ENCODE data around the gene UBE2J2. TPM values are rescaled to one million over a fixed set of nuclear protein-coding genes. Genes with fewer than 3 reads are reported as not detected.

Gene UBE2J2
- total and polyA plus RNA-seq, 4 donors: 36.0 to 57.4 (median 47.1) TPM

GRCh38 chr1:1206376-1206965 lies 67.2 kb downstream of the UBE2J2 start, which contains the start of gene TNFRSF18:
TNFRSF18 (minus strand) TSS chr1:1206592; CDS start chr1:1206571, 21 bp downstream.
- peaks cover 0 to 13% (median 0%) of the 10 kb centered on the region in 5 donors for H3K4me1 ChIP-seq (ENCODE audit: control insufficient read depth in 5 of 5, insufficient read depth in 5 of 5, low read length in 5 of 5)
- 4 to 7% methylated on average over 39 to 49 of the region's 49 CpGs for WGBS, 2 donors
- no peak for ATAC-seq (ENCODE audit: insufficient read depth, low FRiP score)
- H3K9ac ChIP-seq (ENCODE audit: insufficient read depth in 1 of 2, low read length in 2 of 2): no peak within 1 kb of the TSS
- no peaks in the 10 kb centered on the region for H3K9me3 ChIP-seq (ENCODE audit: control insufficient read depth in 4 of 4, insufficient read depth in 3 of 4, low read length in 3 of 4)
- no peak for TF ChIP-seq CTCF (IDR thresholded peaks at IDR 0.05; ENCODE audit: control extremely low read depth, extremely low read depth)
- H3K27me3 ChIP-seq (ENCODE audit: control insufficient read depth in 3 of 3, insufficient read depth in 3 of 3, low read length in 2 of 3): peaks cover 4 to 21% (median 10%) of the 10 kb centered on the region in 3 donors
- no peak within 1 kb of the TSS for H3K4me3 ChIP-seq
- no peaks in the 10 kb centered on the region for H3K36me3 ChIP-seq (ENCODE audit: control insufficient read depth in 4 of 4, insufficient read depth in 4 of 4, low read length in 4 of 4)
- DNase-seq: peak in 2 of 3 donors; percentile 25 to 38
- no peak within 1 kb of the TSS for H3K27ac ChIP-seq (ENCODE audit: low read depth in 1 of 2, low read length in 1 of 2)

- Histone ChIP-seq H3K36me3 (ENCODE audit: control insufficient read depth in 4 of 4, insufficient read depth in 4 of 4, low read length in 4 of 4) (no peaks in the 10 kb centered on the region), H3K27ac (ENCODE audit: low read depth in 1 of 2, low read length in 1 of 2) (no peak overlapping the region), H3K9me3 (ENCODE audit: control insufficient read depth in 4 of 4, insufficient read depth in 3 of 4, low read length in 3 of 4) (no peaks in the 10 kb centered on the region), H3K9ac (ENCODE audit: insufficient read depth in 1 of 2, low read length in 2 of 2) (no peak overlapping the region), H3K27me3 (ENCODE audit: control insufficient read depth in 3 of 3, insufficient read depth in 3 of 3, low read length in 2 of 3) (peaks cover 4 to 21% (median 10%) of the 10 kb centered on the region in 3 donors), H3K4me3 (no peak overlapping the region), H3K4me1 (ENCODE audit: control insufficient read depth in 5 of 5, insufficient read depth in 5 of 5, low read length in 5 of 5) (peaks cover 0 to 13% (median 0%) of the 10 kb centered on the region in 5 donors)
- no peak for TF ChIP-seq CTCF (IDR thresholded peaks at IDR 0.05; ENCODE audit: control extremely low read depth, extremely low read depth)
- DNase-seq (peak in 1 of 3 donors; percentile 13), ATAC-seq (ENCODE audit: insufficient read depth, low FRiP score) (no peak)
- WGBS, 2 donors: 18 to 26% methylated on average over 30 to 31 of the region's 31 CpGs
Observed at GRCh38 chr1:1205769-1206375, 67.8 kb downstream of the UBE2J2 start.

- Histone ChIP-seq H3K9ac (ENCODE audit: insufficient read depth in 1 of 2, low read length in 2 of 2) (no peak overlapping the region), H3K4me1 (ENCODE audit: control insufficient read depth in 5 of 5, insufficient read depth in 5 of 5, low read length in 5 of 5) (peaks cover 0 to 13% (median 0%) of the 10 kb centered on the region in 5 donors), H3K27me3 (ENCODE audit: control insufficient read depth in 3 of 3, insufficient read depth in 3 of 3, low read length in 2 of 3) (peaks cover 4 to 22% (median 10%) of the 10 kb centered on the region in 3 donors), H3K27ac (ENCODE audit: low read depth in 1 of 2, low read length in 1 of 2) (no peak overlapping the region), H3K9me3 (ENCODE audit: control insufficient read depth in 4 of 4, insufficient read depth in 3 of 4, low read length in 3 of 4) (no peaks in the 10 kb centered on the region), H3K4me3 (no peak overlapping the region), H3K36me3 (ENCODE audit: control insufficient read depth in 4 of 4, insufficient read depth in 4 of 4, low read length in 4 of 4) (no peaks in the 10 kb centered on the region)
- ATAC-seq (ENCODE audit: insufficient read depth, low FRiP score): no peak
- no peak for TF ChIP-seq CTCF (IDR thresholded peaks at IDR 0.05; ENCODE audit: control extremely low read depth, extremely low read depth)
- 89 to 90% methylated on average over 19 of the region's 19 CpGs for WGBS, 2 donors
- peak in 1 of 3 donors; percentile 13 for DNase-seq
Observed at GRCh38 chr1:1204998-1205768, 68.5 kb downstream of the UBE2J2 start.
